ENCODE results near the gene AANAT.
A peak's percentile ranks its signal among the peaks of the same experiment; 100 is the strongest.

Gene AANAT

GRCh38 chr17:76466775-76467130 is 650 bp upstream of the AANAT start:
- peak; percentile 44 for FAIRE-seq

GRCh38 chr17:76467809-76468633 is 618 bp downstream of the AANAT start:
- FAIRE-seq (no peak), DNase-seq (ENCODE audit: insufficient read length, low spot score) (no peak)

More at GRCh38 chr17:76466775-76467130, 650 bp upstream of the AANAT start:
- no peak for DNase-seq (ENCODE audit: insufficient read length, low spot score)

GRCh38 chr17:76468634-76469010 is 1.2 kb downstream of the AANAT start:
- FAIRE-seq (no peak), DNase-seq (ENCODE audit: insufficient read length, low spot score) (no peak)

GRCh38 chr17:76469076-76469990 is 1.9 kb downstream of the AANAT start:
- no peak for DNase-seq (ENCODE audit: insufficient read length, low spot score)
- FAIRE-seq = peak; percentile 16

GRCh38 chr17:76469991-76470739 is 2.8 kb downstream of the AANAT start:
- DNase-seq (ENCODE audit: insufficient read length, low spot score) (no peak), FAIRE-seq (peak; percentile 42)

GRCh38 chr17:76471498-76472257 is 4.3 kb downstream of the AANAT start:
- DNase-seq (ENCODE audit: insufficient read length, low spot score) (no peak), FAIRE-seq (no peak)

- FAIRE-seq = peak; percentile 49
Observed at GRCh38 chr17:76472258-76472645, 4.8 kb downstream of the AANAT start.

GRCh38 chr17:76472726-76473125 is 5.3 kb downstream of the AANAT start:
- DNase-seq (ENCODE audit: insufficient read length, low spot score) (no peak), FAIRE-seq (no peak)

More at GRCh38 chr17:76472258-76472645, 4.8 kb downstream of the AANAT start:
- DNase-seq (ENCODE audit: insufficient read length, low spot score) = no peak

GRCh38 chr17:76473541-76473985 is 6.2 kb downstream of the AANAT start:
- no peak for FAIRE-seq

GRCh38 chr17:76474238-76474637 is 6.8 kb downstream of the AANAT start:
- no peak for FAIRE-seq

More at GRCh38 chr17:76473541-76473985, 6.2 kb downstream of the AANAT start:
- DNase-seq (ENCODE audit: insufficient read length, low spot score) = no peak

GRCh38 chr17:76474894-76475293 is 7.5 kb downstream of the AANAT start:
- DNase-seq (ENCODE audit: insufficient read length, low spot score) = no peak
- FAIRE-seq = peak; percentile 66

More at GRCh38 chr17:76474238-76474637, 6.8 kb downstream of the AANAT start:
- no peak for DNase-seq (ENCODE audit: insufficient read length, low spot score)

GRCh38 chr17:76475302-76475701 is 7.9 kb downstream of the AANAT start:
- no peak for FAIRE-seq
- DNase-seq (ENCODE audit: insufficient read length, low spot score) = no peak

GRCh38 chr17:76476736-76477135 is 9.3 kb downstream of the AANAT start:
- FAIRE-seq (no peak), DNase-seq (ENCODE audit: insufficient read length, low spot score) (no peak)

- DNase-seq (ENCODE audit: insufficient read length, low spot score) (no peak), FAIRE-seq (no peak)
Observed at GRCh38 chr17:76477576-76477975, 10.2 kb downstream of the AANAT start.

GRCh38 chr17:76478097-76478496 is 10.7 kb downstream of the AANAT start:
- FAIRE-seq = no peak
- DNase-seq (ENCODE audit: insufficient read length, low spot score) = no peak

- peak; percentile 26 for FAIRE-seq
- DNase-seq (ENCODE audit: insufficient read length, low spot score) = no peak
Observed at GRCh38 chr17:76478730-76479514, 11.5 kb downstream of the AANAT start.

GRCh38 chr17:76479515-76480060 is 12.2 kb downstream of the AANAT start:
- DNase-seq (ENCODE audit: insufficient read length, low spot score) = no peak
- FAIRE-seq = no peak

GRCh38 chr17:76480632-76481031 is 13.2 kb downstream of the AANAT start:
- DNase-seq (ENCODE audit: insufficient read length, low spot score) = no peak
- no peak for FAIRE-seq

- DNase-seq (ENCODE audit: insufficient read length, low spot score) (no peak), FAIRE-seq (no peak)
Observed at GRCh38 chr17:76481071-76481655, 13.8 kb downstream of the AANAT start.

Measured in HTR-8/SVneo (cell line).